HG03045 (cell line): ENCODE measurements around the gene C10orf90.

Experiments used
- ATAC-seq: cut with Tn5 transposase; IDR thresholded peaks from one replicate; pipeline ENCODE4 v1.9.1; 2021; ENCODE audit warnings: mild to moderate bottlenecking, moderate library complexity; ENCODE audit not compliant: unreplicated experiment

C10orf90 gene

GRCh38 chr10:126670056-126670894 is at the start of gene C10orf90:
Gene C10orf90, minus strand, starts transcription at chr10:126670693. Its CDS starts 213 bp downstream, at chr10:126670480.
- ATAC-seq = no peak

DNA sequence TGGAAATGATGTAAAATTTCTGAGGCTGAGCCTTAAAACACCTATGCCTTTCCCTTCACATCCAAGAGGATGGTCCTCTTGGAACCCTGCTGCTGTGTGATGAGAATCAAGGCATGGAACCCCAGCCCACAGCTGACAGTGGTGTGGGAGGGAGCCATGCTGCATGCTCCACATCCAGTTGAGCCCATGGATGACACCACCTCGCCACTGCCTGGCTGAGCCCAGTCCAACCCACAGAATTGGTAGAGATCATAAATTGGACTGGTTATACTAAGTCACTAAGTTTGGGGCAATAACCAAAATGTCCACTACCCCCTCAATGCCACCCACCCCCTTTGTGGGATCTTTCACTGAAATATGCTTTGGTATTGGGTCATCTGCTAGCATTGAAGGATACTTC is 45.9 kb upstream of the C10orf90 start:
- ATAC-seq = no peak

DNA sequence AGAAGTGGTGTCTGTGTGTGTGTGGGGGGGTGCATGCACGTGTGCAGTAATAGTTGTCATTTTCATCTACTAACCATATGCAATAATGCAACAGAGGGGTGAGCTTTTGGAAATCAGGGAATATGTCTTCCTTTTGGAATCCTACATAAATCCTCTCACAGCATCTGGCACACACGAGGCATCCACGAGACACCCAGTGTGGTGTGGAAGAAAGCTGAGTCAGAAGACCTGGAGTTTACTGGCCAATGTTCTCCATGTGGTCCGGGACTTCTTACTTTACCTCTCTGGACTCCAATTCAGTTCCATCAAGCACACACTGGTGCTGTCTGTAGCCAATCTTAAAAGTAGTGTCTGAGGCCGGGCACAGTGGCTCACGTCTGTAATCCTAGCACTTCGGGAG is 43.1 kb upstream of the C10orf90 start:
- no peak for ATAC-seq

DNA sequence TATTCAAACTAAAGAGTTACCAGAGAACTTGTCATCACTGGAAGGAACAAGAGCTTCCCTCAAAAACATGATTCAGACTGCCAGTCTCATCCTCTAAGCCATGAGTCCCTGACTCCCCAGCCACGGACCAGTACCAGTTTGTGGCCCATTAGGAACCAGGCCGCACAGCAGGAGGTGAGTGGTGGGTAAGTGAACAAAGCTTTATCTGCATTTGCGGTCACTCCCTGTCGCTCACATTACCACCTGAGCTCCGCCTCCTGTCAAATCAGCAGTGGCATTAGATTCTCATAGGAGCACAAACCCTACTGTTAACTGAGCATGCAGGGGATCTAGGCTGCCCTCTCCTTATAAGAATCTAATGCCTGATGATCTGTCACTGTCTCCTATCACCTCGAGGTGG is 42.2 kb upstream of the C10orf90 start:
- ATAC-seq = no peak

DNA sequence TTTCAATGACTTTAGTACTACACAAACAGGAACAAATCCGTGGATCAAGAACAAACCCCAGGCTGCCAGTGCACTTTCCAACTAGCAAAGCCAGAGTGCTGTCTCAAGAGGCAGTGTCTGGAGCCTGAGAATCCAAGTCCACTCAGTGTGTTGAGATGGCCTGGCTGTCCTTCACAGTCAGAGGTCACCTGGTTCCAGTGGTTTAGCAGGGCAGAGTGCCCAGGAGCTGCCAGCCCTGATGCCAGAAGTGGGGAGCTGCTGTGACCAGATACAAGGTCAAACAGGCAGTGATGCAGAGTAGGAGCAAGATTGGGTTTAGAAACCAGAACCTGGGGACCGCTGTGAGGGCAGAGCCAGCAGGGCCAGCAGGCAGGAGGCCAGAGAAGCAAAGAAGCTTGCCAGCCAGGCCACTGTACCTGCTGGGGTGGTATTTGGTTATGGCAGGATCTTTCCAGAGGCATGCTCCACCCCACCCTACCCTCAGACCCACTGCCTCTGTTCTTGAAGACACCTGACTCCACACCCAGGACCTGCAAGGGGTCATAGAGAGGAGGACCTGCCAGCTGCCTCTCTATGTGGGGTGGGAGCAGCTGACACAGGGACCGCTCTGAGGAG is 35.6 kb upstream of the C10orf90 start:
- ATAC-seq = no peak

GRCh38 chr10:126705131-126705530 is 34.6 kb upstream of the C10orf90 start:
- no peak for ATAC-seq

- no peak for ATAC-seq
Observed at GRCh38 chr10:126704649-126705048, 34.2 kb upstream of the C10orf90 start.

DNA sequence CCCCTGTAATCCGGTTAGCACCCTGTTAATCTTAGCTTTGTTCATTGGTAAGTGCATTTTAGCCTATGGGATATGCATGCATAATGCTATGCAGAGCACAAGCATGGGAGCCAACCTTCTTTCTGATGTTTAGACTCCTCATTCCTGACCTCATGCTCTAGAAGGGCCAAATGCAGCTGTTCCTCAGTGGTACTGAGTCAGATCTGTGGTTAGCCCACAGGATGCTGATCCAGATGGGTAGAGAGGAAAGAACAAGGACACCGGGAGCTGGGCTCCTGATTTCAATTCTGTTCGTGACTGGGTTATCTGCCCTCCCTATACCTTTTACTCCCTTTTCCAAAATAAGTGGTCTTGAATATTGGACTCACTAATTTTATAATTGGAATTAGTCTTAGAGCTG is 31.7 kb upstream of the C10orf90 start:
- ATAC-seq = no peak

GRCh38 chr10:126701526-126701925 is 31.0 kb upstream of the C10orf90 start:
- ATAC-seq = no peak

DNA sequence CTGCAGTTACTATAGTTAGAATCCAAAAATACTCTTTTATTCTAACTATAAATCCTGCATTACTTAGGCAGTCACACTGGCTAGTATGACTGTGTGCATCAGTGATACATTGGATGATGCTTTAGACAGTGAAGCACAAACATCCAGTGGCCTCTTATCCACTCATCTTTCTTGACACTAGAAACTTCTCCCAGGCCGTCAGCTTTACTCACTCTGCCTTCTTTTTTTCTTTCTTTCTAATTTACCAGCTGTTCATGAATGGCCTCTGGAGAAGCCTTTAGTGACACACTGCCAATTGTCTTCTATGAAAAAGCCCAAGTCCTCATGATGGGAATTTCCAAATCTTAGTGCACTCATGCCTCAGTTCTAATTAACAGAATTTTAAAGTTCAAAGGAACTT is 26.2 kb upstream of the C10orf90 start:
- ATAC-seq = no peak

GRCh38 chr10:126691456-126691855 is 21.0 kb upstream of the C10orf90 start:
- no peak for ATAC-seq

DNA sequence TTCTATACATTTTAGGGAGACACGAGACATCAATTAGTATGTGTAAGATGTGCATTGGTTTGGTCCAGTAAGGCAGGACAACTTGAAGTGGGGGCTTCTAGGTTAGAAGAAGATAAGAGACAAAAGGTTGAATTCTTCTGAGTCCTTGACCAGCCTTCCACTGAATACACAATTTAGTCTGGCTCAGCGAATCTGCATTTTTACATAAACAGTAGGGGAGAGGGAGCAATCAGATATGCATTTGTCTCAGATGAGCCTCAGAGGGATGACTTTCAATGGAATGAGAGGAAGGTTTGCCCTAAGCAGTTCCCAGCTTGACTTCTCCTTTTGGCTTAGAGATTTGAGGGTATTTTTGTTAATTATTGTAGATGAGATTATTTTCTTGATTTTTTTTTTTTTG is 20.0 kb upstream of the C10orf90 start:
- no peak for ATAC-seq

GRCh38 chr10:126689461-126689994 is 19.0 kb upstream of the C10orf90 start:
- no peak for ATAC-seq

- no peak for ATAC-seq
Observed at GRCh38 chr10:126687121-126687606, 16.7 kb upstream of the C10orf90 start.

DNA sequence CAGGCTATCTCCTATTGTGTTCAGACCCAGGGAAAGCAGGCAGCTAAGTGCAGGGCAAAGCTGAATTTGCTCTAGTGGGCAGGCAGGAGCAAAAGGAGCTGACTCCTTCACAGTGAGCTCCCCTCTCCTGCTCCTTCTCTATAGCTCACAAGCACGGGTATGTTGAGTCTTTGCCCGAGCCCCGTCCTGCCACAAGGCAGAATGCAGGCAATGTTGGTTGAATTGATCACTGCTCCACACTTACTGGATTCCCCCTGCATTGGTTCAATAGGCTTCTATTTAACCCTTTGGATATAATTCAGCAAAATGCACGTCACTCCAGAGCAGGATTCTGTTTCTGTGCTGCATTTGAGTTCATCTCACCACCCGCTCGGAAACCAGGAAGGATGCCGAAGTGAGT is 16.2 kb upstream of the C10orf90 start:
- no peak for ATAC-seq

GRCh38 chr10:126686268-126686667 is 15.8 kb upstream of the C10orf90 start:
- no peak for ATAC-seq

DNA sequence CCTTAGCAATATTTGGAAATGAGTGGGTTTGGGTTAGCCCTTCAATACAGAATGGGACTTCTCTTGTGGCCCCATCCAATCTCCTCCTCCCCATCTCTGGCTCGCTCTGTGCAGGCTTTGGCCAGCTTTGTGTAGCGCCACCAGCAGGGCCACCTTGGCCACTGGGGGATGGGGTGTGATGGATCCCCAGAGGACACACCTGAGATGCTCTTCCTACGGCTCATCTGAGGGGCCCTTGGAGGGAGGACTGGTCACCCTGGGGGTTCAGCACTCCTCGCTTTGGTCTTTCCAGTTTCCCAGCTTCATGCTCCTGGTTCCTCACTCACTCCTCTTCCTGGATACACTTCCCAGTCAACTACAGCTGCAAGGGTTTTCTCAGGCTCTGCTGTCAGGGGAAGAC is 15.3 kb upstream of the C10orf90 start:
- no peak for ATAC-seq

- ATAC-seq = no peak
Observed at GRCh38 chr10:126684171-126684745, 13.8 kb upstream of the C10orf90 start.

- no peak for ATAC-seq
Observed at GRCh38 chr10:126683466-126683865, 13.0 kb upstream of the C10orf90 start.

- no peak for ATAC-seq
Observed at GRCh38 chr10:126675656-126676438, 5.4 kb upstream of the C10orf90 start.
